HG03457 (cell line): Measurements from ENCODE around the gene TNFAIP8L1.

Source experiments
- ATAC-seq: cut with Tn5 transposase; IDR thresholded peaks from one replicate; pipeline ENCODE4 v1.9.1; 2021; ENCODE audit warnings: moderate number of reproducible peaks; ENCODE audit not compliant: unreplicated experiment

The TNFAIP8L1 gene

GRCh38 chr19:4609878-4610511 lies 29.3 kb upstream of the TNFAIP8L1 start:
- ATAC-seq: no peak

DNA sequence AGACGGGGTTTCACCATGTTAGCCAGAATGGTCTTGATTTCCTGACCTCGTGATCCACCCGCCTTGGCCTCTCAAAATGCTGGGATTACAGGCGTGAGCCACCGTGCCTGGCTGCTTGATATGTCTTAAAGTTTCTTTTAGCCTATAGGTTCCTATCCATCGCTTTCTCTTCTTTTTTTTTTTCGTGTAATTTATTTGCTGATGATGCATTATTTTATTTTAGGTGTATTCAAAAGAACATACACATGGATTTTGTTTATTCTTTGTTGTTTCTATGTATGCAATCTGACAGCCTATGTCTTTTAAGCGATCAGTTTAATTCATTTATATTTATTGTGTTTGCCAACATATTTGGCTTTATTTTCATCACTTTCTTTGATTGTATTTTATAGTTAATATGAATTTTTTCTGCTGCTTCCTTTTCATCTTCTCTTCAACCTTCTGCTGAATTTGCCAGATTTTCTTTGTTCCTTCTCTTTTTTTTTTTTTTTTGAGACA lies 26.0 kb upstream of the TNFAIP8L1 start:
- ATAC-seq: no peak

- no peak for ATAC-seq
Measured at GRCh38 chr19:4618019-4618418, 21.3 kb upstream of the TNFAIP8L1 start.

GRCh38 chr19:4619668-4620294 lies 19.5 kb upstream of the TNFAIP8L1 start:
- ATAC-seq: no peak

GRCh38 chr19:4620675-4621074 lies 18.6 kb upstream of the TNFAIP8L1 start:
- ATAC-seq: no peak

DNA sequence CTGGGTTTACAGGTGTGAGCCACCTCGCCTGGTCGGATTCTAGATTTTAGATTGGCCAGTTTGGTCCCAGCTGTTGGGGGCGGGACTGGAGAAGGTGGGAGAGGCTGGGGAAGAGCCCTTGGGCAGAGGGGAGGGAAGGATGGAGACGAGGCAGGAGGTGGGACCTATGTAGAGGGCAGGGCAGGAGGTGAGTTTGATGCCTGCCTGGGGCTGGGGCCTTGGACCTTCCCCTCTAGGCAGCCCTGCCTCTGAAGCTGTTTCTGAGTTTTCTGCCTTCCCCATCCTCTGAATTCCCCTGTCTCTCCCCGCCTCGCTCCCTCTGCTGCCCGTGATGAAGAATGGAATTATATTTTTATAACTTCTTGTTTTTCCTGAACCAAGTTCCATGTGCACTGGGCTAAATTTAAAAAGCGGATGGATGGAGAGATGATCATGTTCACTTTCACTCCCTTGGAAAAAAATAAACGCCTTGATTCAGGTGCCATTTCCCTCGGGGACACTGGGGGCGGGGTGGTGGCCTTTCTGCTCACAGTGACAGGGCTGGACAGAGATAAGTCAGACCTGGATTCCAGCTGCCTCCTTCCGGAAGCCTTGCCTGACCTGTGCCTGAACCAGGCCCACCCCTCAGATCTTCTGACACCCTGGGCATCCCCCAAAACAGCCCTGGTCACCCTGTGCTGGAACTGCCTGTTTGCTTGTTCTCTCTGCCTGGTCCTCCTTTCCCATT lies 16.5 kb upstream of the TNFAIP8L1 start:
- ATAC-seq: no peak

DNA sequence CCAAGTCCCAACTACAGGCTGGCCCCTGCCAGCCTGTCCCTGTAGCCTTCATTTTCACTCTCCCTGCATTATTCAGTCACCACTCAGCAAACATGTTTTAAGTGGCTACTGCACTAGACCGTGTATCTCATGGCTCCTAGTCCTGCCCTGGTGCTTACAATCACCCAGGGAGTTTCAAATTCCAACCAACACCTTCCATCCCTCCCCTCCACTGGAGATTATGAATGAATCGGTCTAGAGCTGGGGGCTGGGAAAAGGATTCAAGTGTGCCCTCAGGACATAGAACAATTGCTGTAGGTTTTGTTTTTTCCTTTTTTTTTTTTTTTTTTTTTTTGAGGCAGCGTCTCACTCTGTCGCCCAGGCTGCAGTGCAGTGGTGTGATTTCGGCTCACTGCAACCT lies 15.0 kb upstream of the TNFAIP8L1 start:
- ATAC-seq: no peak

DNA sequence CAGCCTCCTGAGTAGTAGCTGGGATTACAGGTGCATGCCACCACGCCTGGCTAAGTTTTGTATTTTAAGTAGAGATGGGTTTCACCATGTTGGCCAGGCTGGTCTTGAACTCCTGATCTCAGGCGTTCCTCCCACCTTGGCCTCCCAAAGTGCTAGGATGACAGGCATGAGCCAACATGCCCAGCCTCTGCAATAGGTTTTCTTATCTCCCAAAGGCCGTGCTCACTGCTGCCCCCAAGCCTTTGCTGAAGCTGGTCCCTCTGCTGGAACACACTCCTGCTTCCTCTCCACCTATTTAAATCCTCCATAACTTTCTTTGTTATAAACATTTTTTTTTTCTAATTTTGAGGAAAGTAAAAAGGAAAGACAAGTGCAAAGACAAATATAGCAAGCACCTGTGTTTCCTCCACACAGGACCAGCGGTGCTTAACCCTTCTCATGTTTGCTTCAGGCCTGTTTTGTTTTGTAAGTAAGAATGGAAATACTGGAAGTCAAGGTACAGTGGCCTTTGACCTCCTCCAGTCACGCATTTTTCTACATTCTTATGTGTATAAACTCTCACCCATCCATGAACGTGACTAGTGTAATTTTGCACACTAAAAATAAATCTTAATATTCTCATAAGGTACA lies 14.5 kb upstream of the TNFAIP8L1 start:
- ATAC-seq: no peak

- ATAC-seq: no peak
Measured at GRCh38 chr19:4633140-4633967, 6.0 kb upstream of the TNFAIP8L1 start.

DNA sequence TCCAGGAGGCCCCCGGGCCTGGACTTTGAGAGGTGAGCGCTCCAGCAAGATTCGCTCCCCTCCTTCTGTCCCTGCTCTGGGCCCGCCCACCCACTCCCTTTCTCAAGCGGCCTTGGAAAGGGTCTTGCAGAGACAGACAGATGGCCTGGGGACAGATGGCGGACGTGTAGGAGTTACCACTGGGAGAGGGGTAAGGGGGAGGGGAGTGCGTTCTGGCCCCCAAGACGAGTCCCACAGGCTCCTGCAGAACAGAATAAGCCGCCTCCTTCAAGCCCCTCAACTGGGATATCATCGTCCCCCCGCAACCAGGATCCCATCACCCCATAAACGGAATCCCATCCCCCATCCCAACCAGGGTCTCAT lies 3.6 kb upstream of the TNFAIP8L1 start:
- ATAC-seq: no peak

DNA sequence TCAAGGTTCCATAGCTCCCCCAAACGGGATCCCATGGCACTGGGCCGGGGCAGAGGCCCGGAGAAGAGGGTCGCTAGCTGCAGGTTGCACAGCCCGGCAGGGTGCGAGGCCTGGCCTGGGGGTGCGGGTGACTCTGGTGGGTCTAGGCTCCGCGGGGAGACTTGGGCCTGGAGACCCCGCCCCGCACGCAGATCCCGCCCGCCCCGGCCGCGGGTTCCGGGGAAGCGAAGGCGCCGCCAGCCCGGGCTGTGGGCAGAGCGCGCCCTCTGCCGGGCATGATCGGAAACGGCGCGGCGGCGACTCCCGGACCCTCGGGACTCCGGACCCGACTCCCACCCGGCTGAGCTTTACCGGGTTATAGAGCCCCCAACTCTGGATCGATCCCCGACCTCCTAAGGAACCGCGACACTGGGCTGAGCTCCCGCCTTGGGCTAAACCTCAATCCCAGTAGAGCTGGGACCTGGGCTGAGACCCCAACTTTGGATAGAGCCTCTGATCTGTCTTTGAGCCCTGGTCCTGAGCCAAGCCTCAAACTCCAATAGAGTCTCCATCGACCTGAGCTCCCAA lies 3.1 kb upstream of the TNFAIP8L1 start:
- no peak for ATAC-seq

DNA sequence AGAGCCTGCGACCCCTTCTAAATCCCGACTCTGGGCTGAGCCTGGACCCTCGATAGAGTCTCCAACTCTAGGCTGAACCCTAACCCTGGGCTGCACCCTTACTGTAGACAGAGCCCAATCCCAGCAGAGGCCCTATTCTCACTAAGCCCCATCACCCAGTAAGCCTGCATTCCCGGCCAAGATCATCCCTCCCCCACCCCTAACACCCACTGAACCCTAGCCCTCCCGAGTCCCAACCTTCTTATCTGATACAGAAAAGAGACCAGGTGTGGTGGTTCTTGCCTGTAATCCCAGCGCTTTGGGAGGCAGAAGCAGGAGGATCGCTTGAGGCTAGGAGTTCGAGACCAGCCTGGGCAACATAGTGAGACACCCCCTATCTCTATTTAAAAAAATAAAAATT lies 2.6 kb upstream of the TNFAIP8L1 start:
- ATAC-seq: no peak

GRCh38 chr19:4638317-4638716 lies 999 bp upstream of the TNFAIP8L1 start:
- no peak for ATAC-seq

GRCh38 chr19:4639531-4640246 lies 373 bp downstream of the TNFAIP8L1 start:
- ATAC-seq: no peak

DNA sequence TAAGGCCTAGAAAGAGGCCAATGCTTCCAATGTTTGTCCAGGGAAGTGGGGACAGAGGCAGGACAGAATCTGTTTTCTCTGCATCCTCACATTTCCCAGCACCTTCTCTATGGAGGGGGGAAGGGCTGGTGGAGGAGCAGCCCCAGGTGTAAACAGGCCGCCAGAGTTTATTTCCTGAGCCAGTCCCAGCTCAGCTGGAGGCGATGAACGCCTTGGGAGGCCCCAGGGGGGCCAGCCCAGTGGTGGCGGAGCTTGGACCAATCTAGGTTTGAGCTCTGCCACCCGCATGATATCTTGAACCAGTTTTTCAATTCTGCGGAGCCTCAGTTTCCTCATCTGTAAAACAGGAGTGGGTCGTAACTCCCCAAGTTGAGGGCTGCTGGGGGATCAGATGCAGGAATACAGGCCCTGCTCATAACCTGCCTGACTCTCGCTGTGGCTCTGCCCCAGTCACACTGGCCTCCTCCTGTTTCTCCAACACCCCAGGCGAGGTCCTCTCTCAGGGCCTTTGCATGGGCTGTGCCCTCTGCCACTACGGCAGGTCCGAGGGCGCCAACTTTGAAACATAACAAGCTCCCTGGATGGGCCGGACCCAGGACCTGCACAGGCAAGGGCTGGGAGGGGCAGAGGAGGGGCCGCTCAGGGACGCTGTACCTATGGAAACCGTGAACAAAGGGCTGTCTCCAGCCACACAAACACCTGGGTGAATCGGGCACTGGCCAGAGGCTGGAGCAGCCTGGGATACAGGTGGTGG lies 1.1 kb downstream of the TNFAIP8L1 start:
- no peak for ATAC-seq

DNA sequence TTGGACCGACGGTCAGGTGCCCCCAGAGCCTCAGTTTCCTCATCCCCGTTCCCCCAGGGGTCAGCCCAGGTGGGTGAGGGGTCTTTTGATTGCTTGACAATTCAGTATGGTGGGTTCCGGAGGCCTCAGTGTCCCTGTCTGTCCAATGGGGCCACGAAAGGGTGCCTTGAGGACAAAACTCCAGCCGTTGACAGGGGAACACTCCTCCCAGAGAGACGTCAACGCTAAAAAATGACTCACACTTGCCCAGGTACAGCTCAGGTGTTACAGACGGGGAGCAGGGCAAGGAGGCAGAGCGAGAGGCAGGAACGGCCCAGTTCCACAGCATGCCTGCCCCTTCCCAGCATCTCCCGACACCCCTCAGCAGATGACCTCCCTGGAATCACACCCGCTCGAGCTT lies 1.8 kb downstream of the TNFAIP8L1 start:
- no peak for ATAC-seq

- no peak for ATAC-seq
Measured at GRCh38 chr19:4642625-4643024, 3.3 kb downstream of the TNFAIP8L1 start.

DNA sequence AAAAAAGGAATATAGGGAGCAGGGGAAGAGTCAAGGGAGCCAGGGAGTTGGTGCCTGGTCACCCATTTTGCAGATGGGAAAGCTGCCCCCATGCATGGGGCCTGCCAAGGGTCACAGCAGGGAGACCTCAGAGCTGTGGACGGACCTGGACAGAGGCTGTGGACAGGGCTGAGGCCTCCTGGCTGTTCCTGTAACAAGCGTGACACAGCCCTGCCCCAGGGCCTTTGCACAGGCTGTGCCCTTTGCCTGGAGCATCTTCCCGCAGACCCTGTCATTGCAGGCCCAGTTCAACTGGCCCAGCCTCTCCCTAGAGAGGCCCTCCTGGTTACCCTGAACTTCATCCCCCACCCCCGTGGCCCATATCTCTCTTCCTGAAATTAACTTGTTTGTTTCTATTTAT lies 6.4 kb downstream of the TNFAIP8L1 start:
- ATAC-seq: no peak
